BJ (cell line): ENCODE results near the gene ADPRHL1. TPM values are rescaled to one million over a fixed set of nuclear protein-coding genes. Genes with fewer than 3 reads are reported as not detected.
"Not testable (repeated sequence)": the region's sequence is repeated elsewhere in the genome, so short reads cannot be mapped to it uniquely, and the experiment has no call there.

Experiments used
- CTCF ChIA-PET: fragments of 350-600 bp; formaldehyde crosslinking; extraction: SDS; loops from one replicate; lab custom pipeline; 2021; ENCODE audit warnings: antibody characterized with exemption, inconsistent platforms; lab: Yijun Ruan, JAX
- POLR2A ChIA-PET: fragments of 300-600 bp; sonication (Branson Sonifier 250); formaldehyde crosslinking; extraction: SDS; loops from one replicate; lab custom pipeline; 2021; ENCODE audit warnings: antibody characterized with exemption; lab: Charles Lee
- DNase-seq: peaks from one replicate; pipeline ENCODE4 v3.0.0-alpha.2; 2011; ENCODE audit warnings: low read depth
- H3K27me3 ChIP-seq: 2 replicates; pipeline ENCODE4 v1.6.0; 2011; ENCODE audit warnings: low read length; ENCODE audit not compliant: control insufficient read depth, insufficient read depth
- H3K36me3 ChIP-seq: 2 replicates; pipeline ENCODE4 v1.5.1; 2011; ENCODE audit warnings: low read length; ENCODE audit not compliant: control insufficient read depth, insufficient read depth
- H3K4me3 ChIP-seq: 2 replicates; pipeline ENCODE4 v1.5.1; 2011; ENCODE audit warnings: low read depth, mild to moderate bottlenecking, control low read depth, low read length
- CTCF ChIP-seq: IDR thresholded peaks from 2 replicates; pipeline ENCODE4 v1.5.1; 2011; ENCODE audit warnings: low read depth, mild to moderate bottlenecking, control low read depth, inconsistent platforms, low read length, moderate library complexity; ENCODE audit not compliant: insufficient read depth
- polyA plus RNA-seq: library from polyadenylated mRNA; depleted of rRNA; stranded (reverse); fragments of >200 nt; gene quantifications from 2 replicates; pipeline ENCODE4 v1.2.3, GENCODE V29; 2011

The ADPRHL1 gene
- polyA plus RNA-seq, 1 experiment, result 1.1 TPM

- Histone ChIP-seq H3K4me3 (no peak overlapping the region), H3K27me3 (no peaks in the 10 kb centered on the region), H3K36me3 (0 out of 2 replicates have a peak, but pooled peaks cover 2% of the 10 kb centered on the region)
- POLR2A ChIA-PET, result no interaction called here
- TF ChIP-seq CTCF, result no peak
- no peak for DNase-seq
- CTCF ChIA-PET, result no interaction called here
Measured at GRCh38 chr13:113442354-113442984, 10.8 kb downstream of the ADPRHL1 start.

GRCh38 chr13:113441661-113442060 is 11.6 kb downstream of the ADPRHL1 start:
- ChIA-PET CTCF (no interaction called here), POLR2A (no interaction called here)
- Histone ChIP-seq H3K36me3 (0 out of 2 replicates have a peak, but pooled peaks cover 2% of the 10 kb centered on the region), H3K4me3 (no peak overlapping the region), H3K27me3 (no peaks in the 10 kb centered on the region)
- DNase-seq, result no peak
- TF ChIP-seq CTCF, result no peak

- Histone ChIP-seq H3K4me3 (no peak overlapping the region), H3K36me3 (0 out of 2 replicates have a peak, but pooled peaks cover 2% of the 10 kb centered on the region), H3K27me3 (no peaks in the 10 kb centered on the region)
- no peak for TF ChIP-seq CTCF
- POLR2A ChIA-PET, result no interaction called here
- CTCF ChIA-PET, result no interaction called here
- DNase-seq, result no peak
Measured at GRCh38 chr13:113437408-113438010, 15.8 kb downstream of the ADPRHL1 start.

- H3K4me3 ChIP-seq, H3K36me3 ChIP-seq, CTCF ChIA-PET, DNase-seq, H3K27me3 ChIP-seq, POLR2A ChIA-PET: not testable (repeated sequence)
Measured at GRCh38 chr13:113436866-113437265, 16.4 kb downstream of the ADPRHL1 start.

GRCh38 chr13:113435907-113436306 is 17.4 kb downstream of the ADPRHL1 start:
- DNase-seq, CTCF ChIA-PET: not testable (repeated sequence)

GRCh38 chr13:113433391-113433916 is 19.8 kb downstream of the ADPRHL1 start:
- TF ChIP-seq CTCF, result no peak
- H3K36me3 ChIP-seq, result peaks cover 1% of the 10 kb centered on the region; the same call in 1 of the 2 replicates
- H3K4me3 ChIP-seq, result no peak overlapping the region
- CTCF ChIA-PET, result no interaction called here
- no peak for DNase-seq
- POLR2A ChIA-PET, result no interaction called here
- H3K27me3 ChIP-seq, result no peaks in the 10 kb centered on the region

More at GRCh38 chr13:113435907-113436306, 17.4 kb downstream of the ADPRHL1 start:
- H3K36me3 ChIP-seq, H3K27me3 ChIP-seq, POLR2A ChIA-PET, H3K4me3 ChIP-seq: not testable (repeated sequence)
